Left ventricle myocardium superior (tissue), 1 donor: ENCODE measurements around the gene ERI3. TPM values are rescaled to one million over a fixed set of nuclear protein-coding genes. Genes with fewer than 3 reads are reported as not detected.

Experiments used
- ATAC-seq: fragments of 200-7000 bp; cut with Tn5 transposase; one replicate; pipeline ENCODE4 v1.9.1; 2020; ENCODE audit warnings: mild to moderate bottlenecking, moderate library complexity
- DNase-seq: peaks from one replicate; pipeline ENCODE4 v3.0.0-alpha.2; 2020
- intact Hi-C: fragments of 100-400 bp; cut with micrococcal nuclease; formaldehyde crosslinking; loops from one replicate; pipeline ENCODE4 v1.11.0; 2022
- total RNA-seq: library from RNA; stranded (reverse); fragmentation: NEBNext Ultra II Directional; extraction: Animal tissue kit (Norgen Biotek cat#: 25700); gene quantifications from one replicate; pipeline ENCODE4 v1.2.1, GENCODE V29; 2021
- donor health status: DM: no; HTN: yes; CAD: no; lungs with severe emphysema.

ERI3 gene
- total RNA-seq, 1 donor from 2014 or later: 52.6 TPM

DNA sequence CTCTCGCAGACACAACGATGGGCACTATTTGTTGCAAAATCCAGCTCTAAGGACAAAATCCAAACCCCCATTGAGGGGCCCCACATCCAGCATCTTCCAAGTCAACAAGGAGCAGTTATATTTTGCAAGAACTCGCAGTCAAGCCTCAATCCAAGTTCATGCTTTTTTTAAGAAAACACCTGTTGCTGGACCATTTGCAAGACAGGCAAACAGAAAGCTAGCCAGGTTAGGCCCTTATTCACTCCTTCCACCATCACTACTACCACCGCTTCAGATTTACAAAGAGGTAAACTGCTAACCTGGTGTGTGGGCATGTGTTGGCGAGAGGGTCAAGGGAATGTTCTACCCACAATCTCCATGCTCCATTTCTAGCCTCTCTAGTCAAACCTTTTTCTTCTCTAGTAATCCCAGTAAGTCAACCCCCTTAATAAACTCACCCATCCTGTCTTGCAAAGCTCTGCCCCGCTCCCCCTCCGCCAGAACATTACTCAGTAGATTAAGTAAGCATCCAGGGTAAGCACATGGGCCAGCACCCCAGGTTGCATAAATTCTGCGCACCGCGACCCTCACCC, 703 bp downstream of the ERI3 start:
- DNase-seq (no peak), ATAC-seq (no peak)
- intact Hi-C loops: no loop called here

- intact Hi-C loops: no loop called here
- ATAC-seq (no peak), DNase-seq (no peak)
Observed at GRCh38 chr1:44353604-44354003, 1.5 kb downstream of the ERI3 start.

DNA sequence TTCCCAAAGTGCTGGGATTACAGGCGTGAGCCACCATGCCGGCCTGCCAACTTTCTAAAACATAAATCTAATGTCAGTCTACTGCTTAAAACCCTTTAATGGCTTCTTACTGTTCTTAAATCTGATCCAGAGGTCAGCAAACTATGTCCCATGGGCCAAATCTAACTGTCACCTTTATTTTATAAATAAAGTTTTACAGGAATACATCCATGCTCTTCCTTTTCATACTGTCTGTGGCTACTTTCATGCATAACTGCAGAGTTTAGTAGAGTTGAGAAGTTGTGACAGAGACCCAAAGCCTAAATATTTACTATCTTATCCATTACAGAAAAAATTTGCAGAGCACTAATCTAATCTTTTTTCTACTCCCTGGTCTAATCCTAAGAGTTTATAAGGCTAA, 3.8 kb downstream of the ERI3 start:
- ATAC-seq (no peak), DNase-seq (no peak)
- intact Hi-C loops: no loop called here

GRCh38 chr1:44348061-44348485, 7.0 kb downstream of the ERI3 start:
- DNase-seq (no peak), ATAC-seq (no peak)
- intact Hi-C loops: no loop called here

GRCh38 chr1:44347280-44347679, 7.8 kb downstream of the ERI3 start:
- intact Hi-C loops: no loop called here
- ATAC-seq (no peak), DNase-seq (no peak)

DNA sequence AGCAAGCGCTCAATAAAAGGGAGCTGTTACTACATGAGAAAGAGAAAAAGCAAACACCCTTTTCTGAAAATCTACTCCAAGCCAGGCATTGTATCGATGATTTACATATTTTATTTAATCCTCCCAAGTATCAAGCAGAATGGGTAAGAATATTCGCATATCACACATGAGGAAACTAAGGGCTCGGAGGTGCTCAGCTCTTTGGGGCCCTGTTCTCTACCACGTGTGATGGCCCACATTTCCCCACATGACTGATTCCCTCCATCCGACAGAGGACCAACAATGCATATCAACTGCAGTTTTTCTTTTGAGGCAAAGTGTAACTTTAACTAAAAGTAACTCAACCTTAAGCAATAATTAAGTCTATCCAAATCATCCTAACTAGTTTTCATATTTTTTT, 8.2 kb downstream of the ERI3 start:
- DNase-seq (no peak), ATAC-seq (no peak)
- intact Hi-C loops: no loop called here

DNA sequence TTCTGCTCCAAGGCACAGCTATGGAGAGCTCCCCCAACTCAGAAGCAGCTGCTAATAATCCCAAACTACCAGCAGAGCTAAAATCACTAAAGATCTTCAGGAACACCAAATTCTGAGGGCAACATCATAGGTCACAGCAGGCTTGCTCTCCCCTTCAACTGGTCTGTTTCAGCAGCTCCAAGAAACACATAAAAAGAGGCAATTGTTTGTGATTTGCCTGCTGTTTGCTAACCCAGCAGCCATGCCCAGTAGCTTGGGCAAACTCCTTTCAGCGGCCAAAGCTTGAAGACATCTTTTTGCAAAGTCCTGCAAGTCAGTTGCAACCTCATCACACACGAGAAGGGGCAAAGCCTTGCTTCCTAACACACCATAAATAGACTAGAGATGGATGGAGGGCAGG, 8.9 kb downstream of the ERI3 start:
- intact Hi-C loops: no loop called here
- no peak for ATAC-seq
- DNase-seq: no peak

DNA sequence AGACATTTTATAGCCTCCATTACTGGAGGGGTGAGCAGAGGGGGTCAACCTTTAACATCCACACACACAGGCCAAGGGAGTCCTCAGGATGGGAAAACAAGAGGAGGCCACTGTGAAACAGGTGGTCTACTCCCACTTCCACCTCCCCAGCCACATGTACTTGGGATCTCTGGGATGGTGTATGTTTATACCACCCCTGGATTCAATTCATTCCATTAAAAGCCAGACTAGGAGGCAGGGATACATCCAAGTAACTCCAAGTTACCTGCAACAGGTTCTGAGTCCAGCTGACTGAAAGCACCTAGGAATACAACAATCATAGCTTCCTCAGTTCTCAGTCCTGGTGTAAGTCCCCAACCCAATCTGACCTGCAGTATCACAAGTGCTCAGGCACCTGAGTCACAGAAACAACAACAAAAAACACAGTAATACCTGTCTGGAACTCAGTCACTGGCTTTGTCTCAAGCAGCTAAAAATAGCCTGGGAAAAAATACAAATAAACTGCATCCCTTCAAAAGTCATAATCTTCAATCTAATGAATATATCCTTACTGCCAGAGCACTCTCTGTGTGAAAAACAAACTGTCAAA, 9.8 kb downstream of the ERI3 start:
- DNase-seq (no peak), ATAC-seq (no peak)
- intact Hi-C loops: no loop called here

- DNase-seq (no peak), ATAC-seq (no peak)
- intact Hi-C loops: no loop called here
Observed at GRCh38 chr1:44339731-44340130, 15.3 kb downstream of the ERI3 start.

GRCh38 chr1:44338136-44338535, 16.9 kb downstream of the ERI3 start:
- intact Hi-C loops: no loop called here
- DNase-seq (no peak), ATAC-seq (no peak)

DNA sequence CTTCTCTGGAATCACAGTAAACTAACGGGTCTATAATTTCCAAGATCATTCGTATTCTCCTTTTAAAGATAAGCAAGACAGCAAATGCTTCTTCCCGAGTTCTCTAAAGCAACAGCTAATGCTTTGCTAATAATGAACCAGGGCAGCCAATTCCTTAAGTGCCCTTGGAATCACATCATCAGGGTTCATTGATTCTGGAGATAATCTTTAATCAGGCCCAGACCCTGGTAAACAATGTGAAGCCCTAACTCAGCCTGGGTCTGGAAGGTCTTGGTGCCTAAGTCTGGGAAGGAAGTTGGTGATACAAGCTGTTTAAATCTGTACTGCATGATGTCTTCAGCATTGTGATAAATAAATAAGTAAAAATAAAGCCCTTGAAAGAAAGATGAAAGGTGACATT, 18.4 kb downstream of the ERI3 start:
- ATAC-seq: no peak
- intact Hi-C loops: no loop called here

DNA sequence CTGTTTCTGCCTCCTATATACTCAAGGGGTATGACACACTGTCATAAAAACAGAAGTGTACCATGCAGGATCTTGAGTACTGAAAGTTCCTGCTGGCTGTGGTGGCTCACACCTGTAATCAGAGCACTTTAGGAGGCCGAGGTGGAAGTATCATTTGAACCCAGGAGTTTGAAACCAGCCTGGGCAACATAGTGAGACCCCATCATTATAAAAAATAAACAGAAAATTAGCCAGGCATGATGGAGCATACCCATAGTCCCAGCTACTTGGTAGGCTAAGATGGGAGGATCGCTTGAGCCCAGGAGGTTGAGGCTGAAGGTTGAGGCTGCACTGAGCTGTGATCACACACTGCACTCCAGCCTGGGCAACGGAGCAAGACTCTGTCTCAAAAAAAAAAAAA, 20.1 kb downstream of the ERI3 start:
- intact Hi-C loops: no loop called here
- no peak for DNase-seq
- no peak for ATAC-seq

More for the DNA sequence above, 18.4 kb downstream of the ERI3 start:
- no peak for DNase-seq

- DNase-seq: no peak
- no peak for ATAC-seq
- intact Hi-C loops: no loop called here
Observed at GRCh38 chr1:44333376-44333775, 21.7 kb downstream of the ERI3 start.

DNA sequence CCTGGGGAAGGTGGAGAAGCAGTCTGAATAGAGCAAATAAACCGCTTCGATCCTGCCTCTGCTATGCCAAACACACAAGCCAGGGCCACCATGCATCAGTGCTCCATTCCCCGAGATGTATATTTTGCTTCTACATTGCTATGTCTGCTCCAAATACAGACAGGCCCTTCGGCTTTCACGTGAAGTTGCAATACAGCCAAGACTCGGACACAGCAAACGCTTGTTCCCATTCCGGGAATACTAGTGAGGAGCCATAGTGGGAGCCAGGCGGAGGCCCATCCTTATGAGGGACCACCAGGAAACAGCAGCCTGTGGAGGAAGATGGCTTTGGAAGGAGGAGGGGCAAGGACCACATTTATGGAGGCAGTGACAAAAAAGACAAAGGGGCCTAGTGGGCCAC, 22.6 kb downstream of the ERI3 start:
- DNase-seq (no peak), ATAC-seq (no peak)
- intact Hi-C loops: no loop called here

DNA sequence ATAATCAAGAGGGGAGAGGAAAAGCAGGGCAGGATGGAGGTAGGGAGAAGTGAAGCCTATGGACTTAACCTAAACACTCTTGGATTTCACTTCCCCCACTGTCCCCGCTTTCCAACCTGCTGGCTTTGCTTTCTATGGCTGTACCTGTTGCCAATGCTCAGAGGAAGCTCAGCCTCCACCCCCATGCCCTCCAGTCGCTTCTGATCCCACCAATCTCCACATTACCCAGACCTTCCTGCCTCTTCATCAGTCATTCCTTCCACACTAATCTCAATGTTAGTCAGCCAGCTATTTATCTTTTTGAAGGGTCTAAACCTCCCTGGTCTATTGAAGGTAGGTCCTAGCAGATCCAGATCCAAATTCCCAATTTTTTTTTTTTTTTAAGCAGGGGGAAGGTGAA, 24.1 kb downstream of the ERI3 start:
- ATAC-seq (no peak), DNase-seq (no peak)
- intact Hi-C loops: no loop called here

DNA sequence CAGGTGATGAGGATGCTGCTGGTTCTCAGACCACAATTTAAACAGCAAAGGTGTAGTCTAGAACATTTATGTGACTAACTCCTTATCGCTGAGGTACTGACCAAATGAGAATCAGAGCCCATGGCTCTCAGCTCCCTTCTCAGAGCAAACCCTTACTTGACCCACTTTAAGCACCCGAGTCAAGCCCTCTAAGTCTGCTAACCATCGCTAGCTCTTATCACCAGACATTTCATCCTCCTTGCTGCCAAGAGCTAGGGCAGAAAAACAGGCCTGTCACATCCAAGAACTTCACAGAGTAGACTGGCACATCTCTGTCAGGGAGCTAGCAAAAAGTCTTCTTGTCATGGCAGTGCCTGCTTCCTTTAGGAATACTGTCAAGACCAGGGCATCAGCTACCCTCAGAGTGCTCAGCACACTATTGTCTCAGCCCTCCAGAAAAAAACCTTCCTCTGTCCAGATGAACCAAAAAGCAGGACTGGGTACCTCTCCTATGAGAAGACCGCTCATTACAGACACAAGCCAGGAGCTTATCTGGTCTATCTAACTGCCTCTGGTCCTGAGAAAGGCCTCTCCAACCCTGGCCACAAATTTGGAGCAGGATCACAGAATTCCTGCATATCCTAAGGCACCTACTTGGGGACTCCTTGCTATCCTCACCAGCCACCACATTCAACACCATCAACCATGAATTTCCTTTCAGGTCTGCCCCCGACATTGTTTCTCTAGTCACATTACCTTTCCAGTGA, 26.2 kb downstream of the ERI3 start:
- intact Hi-C loops: no loop called here
- no peak for DNase-seq
- peak; percentile 35 for ATAC-seq

DNA sequence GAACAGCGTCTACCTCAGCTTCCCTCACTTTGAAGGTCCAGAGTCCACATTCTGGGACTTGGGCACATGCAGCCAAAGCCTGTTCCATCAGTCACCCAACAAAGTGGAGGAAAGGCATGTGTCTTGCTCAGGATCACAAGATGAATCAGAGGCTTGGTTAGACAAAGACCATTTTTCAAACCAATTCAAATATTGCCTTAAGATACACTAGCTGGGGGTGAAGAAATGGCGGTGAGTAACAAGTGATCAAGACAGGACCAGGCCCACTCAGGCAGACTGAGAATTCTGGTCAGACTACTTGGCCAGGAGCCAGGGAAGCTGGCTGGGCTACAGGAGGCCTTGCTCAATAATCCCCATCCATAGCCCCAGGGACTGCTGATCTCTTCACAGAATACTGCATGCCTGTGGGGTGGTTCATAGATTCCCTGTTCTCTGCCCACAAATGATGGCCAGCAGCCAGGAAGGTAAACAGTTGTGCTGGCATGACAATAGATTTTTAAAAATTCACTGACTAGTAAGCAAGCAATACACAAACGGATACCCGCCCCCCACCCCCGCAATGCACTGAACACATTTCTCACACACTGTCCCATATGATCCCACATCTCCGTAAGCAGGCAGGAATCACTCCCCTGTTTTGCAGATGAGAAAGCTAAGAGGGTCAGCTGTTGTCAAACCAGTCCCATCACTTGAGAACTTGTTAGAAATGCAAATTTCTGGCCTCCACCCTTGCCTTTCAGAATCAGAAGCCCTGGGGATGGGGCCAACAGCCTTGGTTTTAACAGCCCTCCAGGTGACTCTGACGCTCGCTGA, 27.2 kb downstream of the ERI3 start:
- DNase-seq (peak; percentile 87), ATAC-seq (peak; percentile 93)
- intact Hi-C loops: no loop called here

DNA sequence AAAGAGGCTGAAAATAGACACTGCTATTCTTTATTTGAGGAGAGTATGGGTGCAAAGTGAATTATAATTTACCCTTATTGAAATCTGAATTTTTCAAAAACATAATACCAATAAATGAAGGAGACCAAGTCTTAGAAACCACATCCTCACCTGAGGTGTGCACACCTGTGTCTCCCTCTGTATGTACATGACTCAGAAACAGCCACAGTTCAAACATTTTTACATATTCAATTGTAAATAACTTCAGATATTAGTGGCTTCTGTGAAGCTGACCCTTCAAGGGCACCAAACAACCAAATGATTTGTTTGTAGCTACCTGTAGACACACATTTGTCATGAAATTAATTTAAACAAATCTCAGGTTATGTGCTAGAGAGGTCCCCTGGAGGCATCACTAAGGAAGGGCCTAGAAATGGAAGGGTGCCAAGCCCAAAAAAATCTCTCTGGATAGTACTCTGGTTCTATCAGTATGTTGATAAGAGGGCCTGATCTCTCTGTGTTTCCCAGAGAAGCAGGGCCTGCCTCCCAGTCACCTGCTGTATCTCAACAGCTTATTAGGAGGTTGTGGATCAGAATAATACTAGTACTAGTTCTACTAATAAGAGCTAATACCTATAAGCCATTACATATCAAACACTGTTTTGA, 28.1 kb downstream of the ERI3 start:
- intact Hi-C loops: no loop called here
- DNase-seq (no peak), ATAC-seq (no peak)

- ATAC-seq (no peak), DNase-seq (no peak)
- intact Hi-C loops: no loop called here
Observed at GRCh38 chr1:44326024-44326701, 28.9 kb downstream of the ERI3 start.
